Right ventricle myocardium superior (tissue), 1 donor: ENCODE data around the gene MTR. TPM values are rescaled to one million over a fixed set of nuclear protein-coding genes. Genes with fewer than 3 reads are reported as not detected.

Source experiments
- ATAC-seq: fragments of 200-7000 bp; cut with Tn5 transposase; one replicate; pipeline ENCODE4 v1.9.1; 2020; ENCODE audit warnings: mild to moderate bottlenecking; ENCODE audit not compliant: poor library complexity
- DNase-seq: peaks from one replicate; pipeline ENCODE4 v3.0.0-alpha.2; 2020
- intact Hi-C: fragments of 100-400 bp; cut with DNase I; formaldehyde crosslinking; loops from one replicate; pipeline ENCODE4 v1.11.2; 2022
- total RNA-seq: library from RNA; stranded (reverse); fragmentation: NEBNext Ultra II Directional; extraction: Animal tissue kit (Norgen Biotek cat#: 25700); gene quantifications from one replicate; pipeline ENCODE4 v1.2.1, GENCODE V29; 2021
- donor health status: DM: no; HTN: yes; CAD: no; lungs with severe emphysema.

The MTR gene
- total RNA-seq, 1 donor from 2014 or later = 47.2 TPM

DNA sequence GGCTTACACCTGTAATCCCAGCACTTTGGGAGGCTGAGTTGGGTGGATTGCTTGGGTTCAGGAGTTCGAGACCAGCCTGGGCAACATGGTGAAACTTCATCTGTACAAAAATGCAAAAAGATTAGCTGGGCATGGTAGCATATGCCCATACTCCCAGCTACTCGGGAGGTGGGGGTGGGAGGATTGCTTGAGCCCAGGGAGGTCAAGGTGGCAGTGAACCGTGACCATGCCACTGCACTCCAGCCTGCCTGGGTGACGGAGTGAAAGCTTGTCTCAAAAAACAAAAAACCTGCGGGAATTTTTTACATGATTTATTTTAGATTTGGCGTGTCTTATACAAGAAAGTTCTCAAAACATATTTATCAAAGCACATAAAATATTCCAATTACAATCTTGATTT is 27.8 kb upstream of the MTR start:
- no peak for ATAC-seq

DNA sequence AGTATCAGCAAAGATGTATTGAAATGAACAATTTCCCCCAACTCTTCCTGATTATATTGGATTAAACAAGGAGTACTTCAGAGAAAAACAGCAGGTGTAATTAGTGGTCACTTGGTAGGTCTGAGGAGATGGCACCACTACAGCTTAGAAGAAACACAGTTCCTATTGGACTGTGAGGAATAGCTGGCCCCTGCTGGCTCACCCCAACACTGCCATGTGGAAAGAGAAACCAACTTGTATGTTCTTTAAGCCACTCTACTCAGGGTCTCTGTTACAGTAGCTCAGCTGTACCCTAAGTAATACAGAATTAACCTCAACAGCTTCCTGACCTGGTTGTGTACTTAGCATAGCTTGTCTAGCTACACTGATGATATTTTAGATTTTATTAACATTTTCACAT is 26.5 kb upstream of the MTR start:
- intact Hi-C loops = loop anchor here (10.0 kb wide), 1 partner anchor 96 kb away; no protein-coding TSS in a partner anchor
- DNase-seq = no peak
- ATAC-seq = peak; percentile 5

More for the DNA sequence above, 27.8 kb upstream of the MTR start:
- no peak for DNase-seq
- intact Hi-C loops = loop anchor here (10.0 kb wide), 1 partner anchor 98 kb away; no protein-coding TSS in a partner anchor

DNA sequence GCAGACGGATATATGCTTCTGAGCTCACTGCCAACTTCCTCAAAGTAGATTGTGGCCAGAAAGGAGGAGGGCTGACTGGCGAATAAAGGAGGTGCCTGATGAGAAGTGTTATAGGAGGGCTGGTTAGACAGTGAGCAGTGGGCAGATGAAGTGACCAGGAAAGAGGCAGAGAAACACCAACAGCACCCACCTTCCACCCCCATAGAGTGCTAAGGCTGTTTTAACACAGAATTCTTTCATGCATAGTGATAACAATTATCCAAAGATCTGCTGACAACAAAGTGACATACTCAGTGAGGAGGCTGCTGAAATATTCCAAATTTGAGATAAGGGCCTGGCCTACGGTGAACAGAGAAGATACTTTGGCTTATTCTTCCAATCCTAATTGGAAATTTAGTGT is 21.2 kb upstream of the MTR start:
- intact Hi-C loops = no loop called here
- DNase-seq (no peak), ATAC-seq (no peak)

DNA sequence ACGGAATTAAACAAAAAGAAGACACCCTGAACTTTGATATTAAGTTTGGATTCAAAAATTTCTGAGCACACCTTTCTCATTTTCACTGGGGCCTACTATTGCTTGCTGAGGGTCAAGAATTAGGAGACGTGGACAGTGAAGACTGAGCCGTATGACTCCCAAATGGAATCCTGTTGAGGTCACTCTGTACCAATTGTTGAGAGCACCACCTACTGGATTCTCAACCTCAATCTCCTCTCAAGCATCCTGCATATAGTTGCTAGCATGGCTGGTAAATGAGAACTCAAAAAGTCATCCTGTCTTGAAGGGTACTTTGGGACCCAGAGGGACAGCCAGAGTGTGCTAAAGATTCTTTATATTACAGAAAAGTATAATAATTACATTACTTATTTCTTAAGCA is 20.2 kb upstream of the MTR start:
- ATAC-seq (peak; percentile 62), DNase-seq (no peak)
- intact Hi-C loops = no loop called here

DNA sequence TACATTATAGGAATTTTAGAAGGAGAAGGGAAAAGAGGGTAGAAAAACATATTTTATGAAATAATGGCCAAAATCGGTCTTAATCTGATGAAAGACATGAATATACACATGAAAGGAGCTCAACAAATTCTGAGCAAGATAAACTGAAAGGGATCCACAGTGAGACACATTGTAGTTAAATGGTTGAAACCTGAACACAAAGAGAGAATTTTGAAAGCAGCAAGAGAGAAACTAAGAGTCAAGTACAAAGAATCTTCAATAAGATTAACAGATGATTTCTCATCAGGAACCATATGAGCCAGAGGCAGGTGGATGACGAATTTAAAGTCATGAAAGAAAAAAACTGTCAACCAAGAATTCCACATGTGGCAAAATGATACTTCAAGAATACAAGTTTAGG is 15.8 kb upstream of the MTR start:
- ATAC-seq (no peak), DNase-seq (no peak)
- intact Hi-C loops = no loop called here

DNA sequence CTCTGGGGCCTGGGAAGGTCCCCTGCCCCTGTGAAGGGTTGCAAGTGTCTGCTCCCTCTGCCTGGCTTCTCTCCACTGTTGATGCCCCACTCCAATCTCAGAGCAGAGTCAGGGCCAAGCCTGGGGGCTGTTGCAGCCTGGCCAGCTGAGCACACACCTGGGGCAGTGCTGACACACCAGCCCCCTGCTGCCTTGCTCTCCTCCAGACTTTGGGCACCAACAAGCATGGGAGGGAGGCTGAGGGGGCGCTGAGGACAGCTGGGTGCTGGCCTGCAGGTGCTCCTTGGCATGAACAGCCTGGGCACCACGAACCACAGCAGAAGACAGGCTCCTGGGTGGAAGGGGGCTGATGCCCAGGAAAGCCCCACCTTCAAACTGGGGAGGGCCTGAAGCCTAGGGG is 9.6 kb upstream of the MTR start:
- ATAC-seq = no peak
- intact Hi-C loops = no loop called here
- DNase-seq = no peak

DNA sequence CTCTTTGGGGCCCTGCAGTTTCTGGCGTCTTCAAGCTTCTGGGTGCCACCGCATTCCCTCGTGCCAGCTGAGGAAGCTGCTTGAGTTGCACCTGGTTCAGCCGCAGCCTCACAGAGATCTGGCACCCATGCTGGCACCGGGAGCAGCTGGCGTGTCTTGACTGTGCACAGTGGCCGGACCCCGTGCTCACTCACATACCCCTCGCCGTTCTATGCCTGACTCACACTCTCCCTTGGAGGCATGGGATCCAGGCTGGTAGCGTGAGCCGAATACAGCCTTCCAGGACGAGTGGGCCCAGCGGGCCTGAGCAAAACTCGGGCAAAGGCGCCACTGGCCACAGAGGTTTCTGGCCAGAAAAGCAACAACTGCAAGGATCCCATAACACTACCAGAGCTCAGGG is 8.6 kb upstream of the MTR start:
- no peak for DNase-seq
- intact Hi-C loops = no loop called here
- ATAC-seq = no peak

DNA sequence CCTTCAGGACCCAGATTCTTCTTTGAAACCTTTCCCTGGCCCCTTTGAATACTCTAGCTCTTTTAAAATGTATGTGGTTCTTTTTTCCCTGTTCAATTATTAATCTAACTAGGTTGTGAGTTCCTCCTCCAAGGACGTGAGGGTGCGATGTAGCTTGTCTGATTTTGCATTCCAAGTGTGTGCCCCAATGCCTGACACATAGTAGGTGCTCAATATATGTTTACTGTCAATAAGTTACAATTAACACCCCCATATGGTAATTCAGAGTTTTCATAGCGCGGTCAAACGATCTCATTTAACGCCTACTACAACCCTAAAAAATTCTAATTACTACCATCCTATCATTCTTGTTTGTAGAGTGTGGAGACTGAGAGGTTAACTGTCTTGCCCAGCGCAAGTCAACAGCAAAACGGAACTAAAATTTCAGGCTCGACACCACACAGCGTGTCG is 482 bp upstream of the MTR start:
- DNase-seq (no peak), ATAC-seq (no peak)
- intact Hi-C loops = no loop called here

DNA sequence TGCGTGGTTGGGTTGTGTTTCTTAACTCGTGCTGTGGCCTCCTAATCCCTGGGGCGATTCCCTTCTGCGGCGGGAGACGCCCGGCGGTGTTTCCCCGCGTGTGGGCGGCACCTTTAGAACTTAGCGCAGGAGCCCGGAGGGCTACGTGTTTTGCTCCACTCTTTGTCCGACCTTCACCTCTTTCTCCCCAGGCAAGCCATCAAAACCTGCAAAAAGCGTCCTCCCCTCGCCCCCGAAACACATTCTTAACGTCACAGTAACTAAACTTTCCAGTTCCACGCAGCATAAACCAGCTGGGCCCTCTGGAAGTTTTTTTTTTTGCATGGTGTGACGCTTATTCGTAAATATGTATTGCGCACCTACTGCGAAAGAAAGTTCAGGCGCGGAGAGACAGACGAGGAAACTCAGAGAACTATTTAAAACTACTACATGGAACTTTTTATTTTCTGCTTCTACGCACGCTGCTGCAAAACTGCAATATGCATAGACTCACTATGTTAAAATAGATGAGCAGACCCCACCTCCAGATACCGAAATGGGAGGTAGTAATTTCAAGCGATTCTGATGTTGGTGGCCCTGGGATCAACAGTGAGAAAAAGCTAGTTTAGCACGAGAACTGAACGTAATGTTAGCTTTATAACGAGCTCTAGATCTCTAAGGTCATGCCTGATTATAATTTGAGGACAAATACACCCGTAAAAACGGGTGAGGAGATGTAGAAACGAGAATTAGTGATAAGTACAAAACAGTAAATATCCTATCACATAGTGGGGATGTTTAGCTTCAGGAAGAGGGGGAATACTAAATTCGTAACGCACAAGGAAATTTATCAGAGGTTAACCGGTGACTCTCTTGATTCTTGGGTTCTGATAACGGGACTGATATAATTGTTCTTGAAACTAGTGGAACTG is 920 bp downstream of the MTR start:
- ATAC-seq (peak; percentile 51), DNase-seq (no peak)
- intact Hi-C loops = no loop called here

DNA sequence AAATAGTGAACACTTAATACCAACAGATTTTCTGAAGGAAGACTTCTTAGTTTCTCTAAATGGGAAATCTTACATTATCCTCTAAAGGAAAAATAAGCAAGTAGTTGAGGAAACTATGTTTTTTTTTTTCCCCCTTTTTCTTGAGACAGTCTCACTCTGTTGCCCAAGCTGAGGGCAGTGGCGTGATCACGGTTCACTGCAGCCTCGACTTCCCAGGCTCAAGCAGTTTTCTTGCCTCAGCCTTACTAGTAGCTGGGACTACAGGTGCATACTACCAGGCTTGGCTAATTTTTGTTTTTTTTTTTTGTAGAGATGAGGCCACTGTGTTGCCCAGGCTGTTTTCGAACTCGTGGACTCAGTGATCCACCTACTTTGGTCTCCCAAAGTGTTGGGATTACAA is 3.9 kb downstream of the MTR start:
- DNase-seq (no peak), ATAC-seq (no peak)
- intact Hi-C loops = no loop called here

DNA sequence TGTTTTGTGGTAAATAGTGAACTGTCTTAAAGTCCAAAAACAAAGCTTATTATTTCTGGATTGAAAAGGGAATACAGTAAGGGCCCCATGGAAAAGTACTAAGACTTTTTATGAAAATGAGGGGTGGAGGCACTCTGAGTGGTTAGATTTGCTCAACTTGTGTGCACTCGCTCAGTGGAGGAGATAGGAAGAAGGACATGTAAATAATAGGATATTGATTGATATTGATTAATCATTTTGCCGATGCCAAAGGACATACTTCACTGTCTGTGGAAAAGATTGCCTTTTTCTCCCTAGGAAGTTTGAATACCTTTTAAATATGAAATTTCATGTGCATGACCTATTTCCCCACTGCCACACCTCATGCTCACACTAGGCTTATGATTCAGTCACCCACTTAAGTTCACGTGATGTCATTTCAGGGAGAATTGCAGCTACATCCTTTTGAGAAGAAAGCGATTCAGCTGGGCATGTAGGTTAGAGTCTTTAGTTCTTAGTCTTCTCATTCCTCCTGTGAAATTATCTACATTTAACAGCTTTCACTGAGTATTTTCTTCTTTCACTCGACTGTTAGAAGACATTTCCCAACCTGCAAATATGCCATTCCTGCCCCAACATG is 5.0 kb downstream of the MTR start:
- DNase-seq (no peak), ATAC-seq (no peak)
- intact Hi-C loops = no loop called here

DNA sequence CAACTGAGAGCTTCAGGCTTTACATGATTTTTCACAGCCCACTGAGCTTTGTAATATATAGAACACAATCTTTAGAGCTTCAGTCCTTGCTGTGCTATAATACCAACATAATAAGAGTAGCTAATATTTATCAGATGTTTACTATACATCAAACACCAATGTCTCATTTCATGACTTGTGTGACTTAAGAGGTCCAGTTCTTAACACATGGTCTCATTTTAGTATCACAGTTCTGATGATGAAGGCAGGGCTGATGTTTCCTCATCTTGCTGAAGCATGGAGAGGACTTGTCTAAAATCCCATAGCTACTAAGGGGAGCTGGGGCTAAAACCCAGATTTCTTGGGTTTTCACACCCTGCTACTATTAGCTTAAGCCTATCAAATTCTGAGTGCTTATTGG is 5.5 kb downstream of the MTR start:
- DNase-seq = no peak
- no peak for ATAC-seq
- intact Hi-C loops = no loop called here

DNA sequence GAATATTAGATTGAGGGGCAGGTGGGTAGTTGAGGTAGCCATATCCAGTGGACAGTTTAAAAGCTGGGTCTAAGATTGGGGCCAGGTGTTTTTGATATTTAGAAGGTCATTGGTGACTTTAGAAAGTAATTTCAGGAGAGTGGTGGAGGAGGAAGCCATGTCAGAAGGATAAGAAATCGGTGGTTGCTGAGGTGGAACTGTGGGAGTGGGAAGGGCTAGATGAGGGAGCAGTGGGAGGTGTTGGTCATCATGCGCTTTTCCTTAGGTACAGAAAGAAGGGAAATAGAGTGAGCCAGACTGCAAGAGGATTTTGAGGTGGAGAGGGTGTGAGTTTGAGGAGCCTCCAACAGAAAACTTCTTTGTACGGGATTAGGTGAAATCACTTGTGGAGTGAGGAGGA is 7.2 kb downstream of the MTR start:
- no peak for ATAC-seq
- intact Hi-C loops = no loop called here

DNA sequence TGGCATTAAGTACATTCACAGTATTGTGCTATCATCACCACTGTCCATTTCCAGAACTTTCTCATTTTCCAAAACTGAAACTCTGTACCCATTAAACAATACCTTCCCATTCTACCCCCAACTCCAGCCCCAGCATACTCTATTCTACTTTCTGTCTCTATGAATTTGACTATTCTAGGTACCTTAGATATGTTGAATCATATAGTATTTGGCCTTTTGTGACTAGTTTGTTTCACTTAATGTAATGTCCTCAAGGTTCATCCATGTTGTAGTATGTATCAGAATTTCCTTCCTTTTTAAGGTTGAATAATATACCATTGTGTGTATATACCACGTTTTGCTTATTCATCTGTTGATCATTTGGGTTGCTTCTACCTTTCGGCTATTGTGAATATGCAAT is 11.5 kb downstream of the MTR start:
- ATAC-seq (no peak), DNase-seq (no peak)
- intact Hi-C loops = no loop called here

More for the DNA sequence above, 7.2 kb downstream of the MTR start:
- DNase-seq = no peak

DNA sequence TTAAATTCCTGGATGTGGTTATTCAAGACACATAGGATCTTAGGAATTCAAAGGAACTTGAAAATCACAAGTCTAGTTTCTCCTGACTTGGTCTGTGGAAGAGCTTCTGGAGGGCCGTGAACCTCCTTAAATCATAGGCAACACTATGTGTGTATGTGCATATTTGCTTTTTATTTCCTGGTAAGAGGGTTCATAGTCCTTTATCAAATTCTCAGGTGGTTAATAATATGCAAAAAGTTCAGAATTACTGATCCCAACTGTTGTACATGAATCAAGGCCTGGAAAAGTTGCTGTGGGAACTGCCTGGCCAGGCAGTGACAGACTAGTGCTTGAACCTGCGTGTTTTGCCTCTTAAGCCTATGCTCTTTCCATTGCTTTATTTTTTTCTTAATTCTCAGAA is 12.9 kb downstream of the MTR start:
- DNase-seq = no peak
- intact Hi-C loops = no loop called here
- ATAC-seq = no peak

DNA sequence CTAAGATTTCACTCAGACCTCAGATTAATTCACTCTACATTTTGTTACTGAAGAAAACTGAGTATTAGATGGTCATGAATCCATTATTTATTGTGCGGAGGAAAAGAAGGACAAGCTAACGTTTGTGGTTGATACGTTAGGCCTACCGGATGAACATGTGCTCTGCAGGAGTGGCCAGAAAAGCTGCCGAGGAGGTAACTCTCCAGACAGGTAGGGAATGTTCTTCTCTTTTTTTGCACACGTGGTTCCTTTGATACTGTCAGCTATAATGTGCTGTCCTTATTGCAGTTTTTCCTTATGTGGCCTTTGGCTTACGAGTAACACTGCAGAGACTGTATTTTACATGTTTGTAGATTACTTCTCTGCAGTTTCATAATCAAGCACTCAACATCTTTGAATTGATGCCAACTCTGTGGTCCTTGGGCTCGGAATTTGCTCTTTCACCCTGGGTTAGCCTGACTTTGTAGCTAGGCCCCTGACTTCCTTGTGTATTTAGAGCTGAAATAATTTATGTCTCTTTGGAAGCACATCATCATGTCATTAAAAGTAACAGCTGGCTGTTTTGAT is 13.6 kb downstream of the MTR start:
- ATAC-seq (peak; percentile 14), DNase-seq (no peak)
- intact Hi-C loops = no loop called here

DNA sequence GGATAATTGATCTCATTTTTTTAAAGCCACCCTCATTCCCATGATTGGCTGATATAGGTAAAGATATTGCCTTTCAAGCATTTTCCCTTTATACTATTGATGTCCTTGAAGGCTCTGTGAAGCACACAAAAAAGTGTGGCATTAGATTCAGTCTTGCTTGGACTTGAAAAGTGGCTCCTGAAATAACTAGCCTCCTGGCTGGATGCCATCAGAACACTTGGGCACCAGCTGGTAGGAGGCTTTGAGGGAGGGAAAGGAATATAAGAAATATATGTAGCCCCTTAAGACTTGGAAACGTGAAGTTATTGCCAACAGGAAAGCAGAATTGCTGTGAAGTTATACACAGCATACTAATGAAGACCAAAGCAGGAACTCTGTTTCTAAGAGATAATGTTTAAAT is 14.1 kb downstream of the MTR start:
- DNase-seq (no peak), ATAC-seq (peak; percentile 59)
- intact Hi-C loops = no loop called here

DNA sequence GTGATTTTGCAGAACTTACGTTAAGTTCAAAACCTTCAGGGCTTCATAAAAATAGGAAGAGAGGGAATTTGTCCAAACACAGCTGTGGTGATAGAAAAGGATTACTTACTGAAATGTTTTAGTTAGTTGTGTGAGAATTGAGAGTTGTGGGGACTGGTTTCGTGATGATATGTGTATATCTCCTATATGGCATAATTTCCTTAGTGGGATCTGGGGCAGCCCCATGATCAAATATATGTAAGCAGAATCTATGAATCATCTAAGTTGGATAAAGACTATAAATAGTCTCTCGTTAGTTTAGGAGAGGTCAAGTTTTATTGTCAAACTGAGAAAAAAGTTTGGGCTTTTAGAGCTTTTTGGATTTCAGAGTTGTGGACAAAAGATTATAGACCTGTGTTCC is 14.9 kb downstream of the MTR start:
- DNase-seq (no peak), ATAC-seq (no peak)
- intact Hi-C loops = no loop called here

DNA sequence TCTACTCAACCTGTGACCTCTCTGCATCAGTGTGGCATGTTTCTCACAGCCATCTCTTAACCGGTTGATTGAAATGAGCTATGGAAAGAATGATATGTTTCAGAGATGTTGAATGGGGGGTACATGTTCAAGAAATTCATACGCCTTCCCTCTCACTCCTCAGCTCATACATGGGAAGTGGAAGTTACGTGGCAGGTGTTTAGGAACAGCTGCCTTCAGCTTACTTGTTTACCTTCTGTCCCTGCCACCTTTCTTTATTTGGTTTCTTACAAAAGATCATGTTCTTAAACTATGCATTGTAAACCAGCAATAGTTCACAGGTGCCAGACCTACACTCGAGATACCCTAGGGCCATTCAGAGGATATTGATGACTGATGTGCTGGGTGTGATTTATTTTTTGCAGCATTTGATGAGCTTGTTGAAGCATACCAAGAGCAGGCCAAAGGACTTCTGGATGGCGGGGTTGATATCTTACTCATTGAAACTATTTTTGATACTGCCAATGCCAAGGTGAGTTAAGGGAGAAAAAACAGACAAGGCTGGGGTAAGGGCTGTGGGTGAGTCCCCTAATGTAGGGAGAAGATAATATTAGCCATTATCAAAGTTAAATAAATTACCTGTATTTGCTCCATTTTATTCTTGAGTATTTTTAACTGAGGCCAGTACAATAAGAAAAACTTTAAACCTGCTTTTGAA is 17.4 kb downstream of the MTR start:
- intact Hi-C loops = no loop called here
- ATAC-seq = no peak
- no peak for DNase-seq
